Activated T-helper 17 cell treated with anti-CD3 and anti-CD28 coated beads, Interleukin-2, amount 50 U/mL, for 72 hours (primary cell): ENCODE data around the gene ZNF227. TPM values are rescaled to one million over a fixed set of nuclear protein-coding genes. Genes with fewer than 3 reads are reported as not detected.

Source experiments
- ATAC-seq: fragments of 150-1000 bp; cut with Tn5 transposase; replicated peaks from 2 replicates; pipeline ENCODE4 v1.10.0; 2021; ENCODE audit warnings: mild to moderate bottlenecking, moderate library complexity
- H3K27ac Mint-ChIP-seq: one replicate; pipeline ENCODE4 v1.8.0; 2022; ENCODE audit warnings: mixed read lengths
- H3K27me3 Mint-ChIP-seq: one replicate; pipeline ENCODE4 v1.8.0; 2022; ENCODE audit warnings: mixed read lengths
- H3K36me3 Mint-ChIP-seq: one replicate; pipeline ENCODE4 v1.8.0; 2022; ENCODE audit warnings: low read depth, mild to moderate bottlenecking, mixed read lengths
- H3K4me1 Mint-ChIP-seq: one replicate; pipeline ENCODE4 v1.8.0; 2022; ENCODE audit warnings: mixed read lengths
- H3K4me3 Mint-ChIP-seq: one replicate; pipeline ENCODE4 v1.8.0; 2022; ENCODE audit warnings: mild to moderate bottlenecking, mixed read lengths
- H3K9me3 Mint-ChIP-seq: one replicate; pipeline ENCODE4 v1.8.0; 2022; ENCODE audit warnings: mixed read lengths
- total RNA-seq, 2 donors: library from RNA; stranded (reverse); gene quantifications; one replicate each; pipeline ENCODE4 v1.2.3, GENCODE V29; 2022

Gene ZNF227
- total RNA-seq, 2 donors from 2014 or later, result 16.7 to 25.7 TPM

DNA sequence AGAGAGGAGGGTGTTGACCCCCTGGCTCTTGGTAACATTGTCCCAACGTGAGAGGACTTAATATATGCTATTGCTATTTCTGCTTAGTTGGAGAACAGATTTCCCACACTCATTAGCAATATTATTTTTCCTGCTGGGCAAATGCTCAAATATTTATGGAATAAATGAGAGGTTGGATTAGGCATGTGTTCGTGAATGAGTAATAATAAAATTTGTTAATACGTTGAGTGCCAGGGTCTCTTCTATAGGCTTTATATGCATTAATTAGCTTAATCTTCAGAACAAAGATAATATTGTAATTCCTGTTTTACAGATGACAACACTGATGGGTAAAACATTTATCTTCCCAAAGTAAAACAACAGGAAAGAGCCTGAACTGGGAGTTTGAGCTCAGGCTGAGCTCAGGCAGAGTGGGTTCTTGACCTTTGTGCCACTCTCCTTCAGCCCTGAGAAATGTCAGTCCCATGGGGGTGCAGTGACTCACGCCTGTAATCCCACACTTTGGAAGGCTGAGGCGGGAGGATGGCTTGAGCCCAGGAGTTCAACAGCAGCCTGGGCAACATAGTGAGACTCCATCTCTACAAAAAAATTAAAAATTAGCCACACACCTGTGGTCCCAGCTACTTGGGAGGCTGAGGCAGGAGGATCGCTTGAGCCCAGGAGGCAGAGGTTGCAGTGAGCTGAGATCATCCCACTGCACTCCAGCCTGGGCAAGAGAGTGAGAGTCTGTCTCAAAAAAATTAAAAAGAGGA lies 48.5 kb downstream of the ZNF227 start:
- no peaks in the 10 kb centered on the region for H3K27me3 Mint-ChIP-seq
- H3K27ac Mint-ChIP-seq, result no peak overlapping the region
- peak overlapping the region; percentile 53 for H3K4me3 Mint-ChIP-seq
- peaks cover 7% of the 10 kb centered on the region for H3K4me1 Mint-ChIP-seq
- H3K9me3 Mint-ChIP-seq, result peaks cover 40% of the 10 kb centered on the region
- ATAC-seq, result no peak
- H3K36me3 Mint-ChIP-seq, result no peaks in the 10 kb centered on the region

DNA sequence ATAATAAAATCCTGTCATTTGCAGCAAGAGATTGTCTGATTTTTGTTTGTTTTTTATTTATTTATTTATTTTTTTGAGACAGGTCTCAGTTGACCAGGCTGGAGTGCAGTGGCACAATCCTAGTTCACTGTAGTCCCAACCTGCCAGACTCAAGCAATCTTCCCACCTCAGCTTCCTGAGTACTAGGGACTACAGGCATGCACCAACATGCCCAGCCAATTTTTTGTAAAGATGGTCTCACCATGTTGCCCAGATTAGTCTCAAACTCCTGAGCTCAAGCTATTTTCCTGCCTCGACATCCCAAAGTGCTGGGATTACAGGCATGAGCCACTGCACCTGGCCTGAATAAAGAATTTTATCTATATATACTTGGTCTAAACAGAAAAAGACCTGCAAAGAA lies 65.0 kb downstream of the ZNF227 start:
- no peaks in the 10 kb centered on the region for H3K4me1 Mint-ChIP-seq
- ATAC-seq, result no peak
- H3K36me3 Mint-ChIP-seq, result peaks cover 7% of the 10 kb centered on the region
- H3K4me3 Mint-ChIP-seq, result no peak overlapping the region
- H3K27ac Mint-ChIP-seq, result no peak overlapping the region
- peaks cover 42% of the 10 kb centered on the region for H3K9me3 Mint-ChIP-seq
- H3K27me3 Mint-ChIP-seq, result no peaks in the 10 kb centered on the region

- no peak for ATAC-seq
- H3K4me3 Mint-ChIP-seq, result no peak overlapping the region
- peaks cover 41% of the 10 kb centered on the region for H3K9me3 Mint-ChIP-seq
- H3K36me3 Mint-ChIP-seq, result peaks cover 7% of the 10 kb centered on the region
- H3K4me1 Mint-ChIP-seq, result no peaks in the 10 kb centered on the region
- no peaks in the 10 kb centered on the region for H3K27me3 Mint-ChIP-seq
- H3K27ac Mint-ChIP-seq, result no peak overlapping the region
Observed at GRCh38 chr19:44278181-44278690, 65.9 kb downstream of the ZNF227 start.

GRCh38 chr19:44280916-44281315 lies 68.6 kb downstream of the ZNF227 start:
- Mint-ChIP-seq H3K27me3 (no peaks in the 10 kb centered on the region), H3K4me1 (no peaks in the 10 kb centered on the region), H3K36me3 (no peaks in the 10 kb centered on the region), H3K4me3 (no peak overlapping the region), H3K9me3 (peaks cover 42% of the 10 kb centered on the region), H3K27ac (no peak overlapping the region)
- no peak for ATAC-seq

DNA sequence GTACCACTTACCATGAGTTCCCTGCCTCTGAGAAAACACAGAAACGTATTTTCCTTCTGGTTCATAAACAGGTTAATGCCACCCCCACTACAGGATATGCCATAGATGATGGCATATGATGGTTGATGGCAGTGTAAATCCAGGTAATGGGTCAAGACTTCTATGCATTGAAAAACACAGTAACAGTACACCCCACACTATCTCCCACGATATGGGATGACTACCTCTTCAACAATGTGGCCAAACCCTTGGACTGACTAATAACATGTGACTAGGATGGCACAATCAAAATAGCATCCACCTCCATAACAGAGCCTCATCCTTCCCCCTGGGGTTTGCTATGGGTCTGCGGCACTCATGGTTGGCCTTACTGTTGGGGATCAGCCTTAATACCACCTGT lies 70.5 kb downstream of the ZNF227 start:
- ATAC-seq, result no peak
- Mint-ChIP-seq H3K27me3 (no peaks in the 10 kb centered on the region), H3K27ac (no peak overlapping the region), H3K36me3 (peaks cover 7% of the 10 kb centered on the region), H3K4me1 (no peaks in the 10 kb centered on the region), H3K9me3 (peaks cover 42% of the 10 kb centered on the region), H3K4me3 (no peak overlapping the region)

- no peaks in the 10 kb centered on the region for H3K27me3 Mint-ChIP-seq
- ATAC-seq, result no peak
- H3K4me1 Mint-ChIP-seq, result no peaks in the 10 kb centered on the region
- H3K27ac Mint-ChIP-seq, result no peak overlapping the region
- peaks cover 45% of the 10 kb centered on the region for H3K9me3 Mint-ChIP-seq
- H3K36me3 Mint-ChIP-seq, result peaks cover 28% of the 10 kb centered on the region
- no peak overlapping the region for H3K4me3 Mint-ChIP-seq
Observed at GRCh38 chr19:44284968-44285367, 72.6 kb downstream of the ZNF227 start.

Other genes with a start within 250 kb of the ZNF227 start
- 1 to 10 TPM; 3.6 to 9.7 TPM for gene ZNF155, start 228.3 kb upstream of the ZNF227 start, total RNA-seq
- gene ZNF230, start 209.6 kb upstream of the ZNF227 start, total RNA-seq, result 1 to 10 TPM; 4.5 to 5.0 TPM
- gene ZNF222, start 187.2 kb upstream of the ZNF227 start, total RNA-seq, result 1 to 10 TPM; 1.6 to 3.6 TPM
- gene ZNF223, start 160.5 kb upstream of the ZNF227 start, total RNA-seq, result 1 to 10 TPM in 1 of 2 donors, not detected in 1; 2.5 TPM
- 1 to 10 TPM; 1.2 to 3.6 TPM for gene ZNF284, start 140.4 kb upstream of the ZNF227 start, total RNA-seq
- gene ZNF224, start 118.2 kb upstream of the ZNF227 start, total RNA-seq, result 10 to 100 TPM; 17.5 to 29.5 TPM
- 1 to 10 TPM; 1.5 to 3.5 TPM for gene ZNF225, start 99.1 kb upstream of the ZNF227 start, total RNA-seq
- gene ZNF234, start 71.0 kb upstream of the ZNF227 start, total RNA-seq, result 10 to 100 TPM in 1 of 2 donors, 1 to 10 TPM in 1; 4.9 to 10.9 TPM
- 10 to 100 TPM in 1 of 2 donors, 1 to 10 TPM in 1; 9.2 to 14.5 TPM for gene ZNF226, start 47.4 kb upstream of the ZNF227 start, total RNA-seq
- gene ZNF233, start 47.4 kb downstream of the ZNF227 start, total RNA-seq, result under 1 TPM in 1 of 2 donors, not detected in 1; 0.19 TPM
- 1 to 10 TPM; 3.6 to 4.2 TPM for gene ZNF235, start 92.5 kb downstream of the ZNF227 start, total RNA-seq
- not detected for gene ZNF112, start 144.1 kb downstream of the ZNF227 start, total RNA-seq
- 1 to 10 TPM in 1 of 2 donors, not detected in 1; 1.9 TPM for gene ZNF285, start 189.1 kb downstream of the ZNF227 start, total RNA-seq
- gene ZNF229, start 235.9 kb downstream of the ZNF227 start, total RNA-seq, result under 1 TPM; 0.05 to 0.09 TPM